DOHH2 (cell line): ENCODE results near the gene SGMS2.

Source experiments
- EZH2phosphoT487 ChIP-seq: fragments of 200-600 bp; sonication (generic); IDR thresholded peaks from 2 replicates; pipeline ENCODE4 v1.6.1; 2017; ENCODE audit warnings: borderline replicate concordance, mild to moderate bottlenecking, antibody characterized with exemption, low read length, moderate library complexity, mixed read lengths
- TF ChIP-seq, protein P1 (sequence below): fragments of 200-600 bp; sonication (generic); IDR thresholded peaks from one replicate; pipeline ENCODE4 v1.5.1; 2014; ENCODE audit warnings: antibody characterized with exemption, mild to moderate bottlenecking, low read depth, low read length; ENCODE audit not compliant: poor library complexity, severe bottlenecking

DNA sequence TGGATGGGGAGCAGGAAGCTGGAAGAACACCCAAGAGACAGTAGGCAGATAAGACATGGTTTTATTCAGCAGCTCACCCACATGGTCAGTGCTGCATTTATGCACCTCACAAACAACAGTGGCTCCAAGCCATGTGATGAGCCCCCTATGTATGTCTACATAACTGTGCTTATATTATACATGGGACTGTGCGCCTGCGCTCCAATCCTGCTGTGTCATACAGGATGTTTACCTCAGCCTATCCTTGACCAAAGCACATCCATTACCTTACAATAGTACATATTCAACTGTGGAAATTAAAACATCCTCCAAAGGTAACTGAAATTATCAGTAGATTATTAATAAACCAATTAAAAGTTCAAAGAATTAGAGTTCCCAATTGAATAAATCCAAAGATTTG is 44.1 kb upstream of the SGMS2 start:
- TF ChIP-seq, protein P1, sequence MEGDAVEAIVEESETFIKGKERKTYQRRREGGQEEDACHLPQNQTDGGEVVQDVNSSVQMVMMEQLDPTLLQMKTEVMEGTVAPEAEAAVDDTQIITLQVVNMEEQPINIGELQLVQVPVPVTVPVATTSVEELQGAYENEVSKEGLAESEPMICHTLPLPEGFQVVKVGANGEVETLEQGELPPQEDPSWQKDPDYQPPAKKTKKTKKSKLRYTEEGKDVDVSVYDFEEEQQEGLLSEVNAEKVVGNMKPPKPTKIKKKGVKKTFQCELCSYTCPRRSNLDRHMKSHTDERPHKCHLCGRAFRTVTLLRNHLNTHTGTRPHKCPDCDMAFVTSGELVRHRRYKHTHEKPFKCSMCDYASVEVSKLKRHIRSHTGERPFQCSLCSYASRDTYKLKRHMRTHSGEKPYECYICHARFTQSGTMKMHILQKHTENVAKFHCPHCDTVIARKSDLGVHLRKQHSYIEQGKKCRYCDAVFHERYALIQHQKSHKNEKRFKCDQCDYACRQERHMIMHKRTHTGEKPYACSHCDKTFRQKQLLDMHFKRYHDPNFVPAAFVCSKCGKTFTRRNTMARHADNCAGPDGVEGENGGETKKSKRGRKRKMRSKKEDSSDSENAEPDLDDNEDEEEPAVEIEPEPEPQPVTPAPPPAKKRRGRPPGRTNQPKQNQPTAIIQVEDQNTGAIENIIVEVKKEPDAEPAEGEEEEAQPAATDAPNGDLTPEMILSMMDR: no peak
- no peak for TF ChIP-seq EZH2phosphoT487
